Suprapubic skin (tissue), 4 donors: Measurements from ENCODE around the gene CRPPA. TPM values are rescaled to one million over a fixed set of nuclear protein-coding genes. Genes with fewer than 3 reads are reported as not detected.

Experiments
- DNase-seq, 2 donors: peaks; one replicate each; pipeline ENCODE4 v3.0.0-alpha.2; 2019; ENCODE audit warnings: low spot score in 2 of 2
- H3K27ac ChIP-seq: fragments of 200-600 bp; sonication (generic); one replicate; pipeline ENCODE4 v1.5.1; 2019
- H3K27me3 ChIP-seq: fragments of 200-600 bp; sonication (generic); one replicate; pipeline ENCODE4 v1.5.1; 2019
- H3K36me3 ChIP-seq: fragments of 200-600 bp; sonication (generic); one replicate; pipeline ENCODE4 v1.5.1; 2019
- H3K4me1 ChIP-seq: fragments of 200-600 bp; sonication (generic); one replicate; pipeline ENCODE4 v1.5.1; 2019
- H3K4me3 ChIP-seq: fragments of 200-600 bp; sonication (generic); one replicate; pipeline ENCODE4 v1.5.1; 2019; ENCODE audit warnings: mild to moderate bottlenecking
- H3K9me3 ChIP-seq: fragments of 200-600 bp; sonication (generic); one replicate; pipeline ENCODE4 v1.5.1; 2019
- EP300 ChIP-seq: sonication (generic); formaldehyde crosslinking; IDR thresholded peaks from one replicate; pipeline ENCODE4 v1.6.1; 2017; ENCODE audit warnings: antibody characterized with exemption
- POLR2A ChIP-seq, 2 donors: fragments of 450-650 bp; IDR thresholded peaks; one replicate each; pipeline ENCODE4 v1.6.1; 2017; ENCODE audit warnings: antibody characterized with exemption in 2 of 2, mild to moderate bottlenecking in 2 of 2, moderate library complexity in 2 of 2
- POLR2AphosphoS5 ChIP-seq, 3 donors: sonication (generic); formaldehyde crosslinking; IDR thresholded peaks; one replicate each; pipeline ENCODE4 v1.6.1; 2017; ENCODE audit warnings: antibody characterized with exemption in 3 of 3
- WGBS: methylation state at CpG from one replicate; pipeline ENCODE4 v1.1.5; 2018; 5-methylcytosine and 5-hydroxymethylcytosine counted together
- total RNA-seq, 4 donors: library from RNA; depleted of rRNA; stranded (reverse); fragments of >200 nt; gene quantifications; one replicate each; pipeline ENCODE4 v1.1.0, GENCODE V29; 2016
- TF ChIP-seq, protein P1 (sequence below), 2 donors: fragments of 200-600 bp in 1 of 2; fragments of 450-650 bp in 1 of 2; sonication (generic) in 1 of 2; IDR thresholded peaks; one replicate each; pipeline ENCODE4 v1.5.1; 2016 to 2019; ENCODE audit warnings: antibody characterized with exemption in 2 of 2, mild to moderate bottlenecking in 1 of 2, moderate library complexity in 1 of 2

The CRPPA gene
- total RNA-seq, 4 donors from 2014 or later, result 0.95 to 2.0 (median 1.6) TPM

DNA sequence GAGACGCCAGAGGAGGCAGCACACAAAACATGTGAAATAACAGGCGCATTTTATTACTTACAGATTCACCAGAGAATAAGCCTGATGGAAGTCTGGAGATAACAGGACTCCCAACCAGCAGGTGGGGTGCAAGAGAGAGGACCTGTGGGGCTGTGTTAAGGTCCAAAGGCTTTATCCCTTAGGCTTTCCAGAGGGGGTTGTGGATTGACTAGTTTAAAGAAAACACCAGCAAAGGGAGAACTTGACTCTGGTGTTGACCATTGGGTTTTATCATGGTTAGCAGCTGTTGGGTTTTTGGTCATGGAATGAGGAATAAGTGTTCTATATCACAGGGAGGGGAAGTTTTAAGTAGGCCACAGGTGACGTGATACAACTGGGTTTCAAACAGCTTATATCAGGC is 1.6 kb upstream of the CRPPA start:
- Histone ChIP-seq H3K4me3 (no peak overlapping the region), H3K9me3 (no peaks in the 10 kb centered on the region), H3K4me1 (peaks cover 23% of the 10 kb centered on the region), H3K27ac (no peak overlapping the region), H3K27me3 (no peaks in the 10 kb centered on the region), H3K36me3 (no peaks in the 10 kb centered on the region)
- no peak for DNase-seq
- TF ChIP-seq POLR2A (IDR thresholded peaks at IDR 0.05), result no peak
- no peak for TF ChIP-seq POLR2AphosphoS5 (IDR thresholded peaks at IDR 0.05)
- TF ChIP-seq EP300, result no peak
- TF ChIP-seq, protein P1, sequence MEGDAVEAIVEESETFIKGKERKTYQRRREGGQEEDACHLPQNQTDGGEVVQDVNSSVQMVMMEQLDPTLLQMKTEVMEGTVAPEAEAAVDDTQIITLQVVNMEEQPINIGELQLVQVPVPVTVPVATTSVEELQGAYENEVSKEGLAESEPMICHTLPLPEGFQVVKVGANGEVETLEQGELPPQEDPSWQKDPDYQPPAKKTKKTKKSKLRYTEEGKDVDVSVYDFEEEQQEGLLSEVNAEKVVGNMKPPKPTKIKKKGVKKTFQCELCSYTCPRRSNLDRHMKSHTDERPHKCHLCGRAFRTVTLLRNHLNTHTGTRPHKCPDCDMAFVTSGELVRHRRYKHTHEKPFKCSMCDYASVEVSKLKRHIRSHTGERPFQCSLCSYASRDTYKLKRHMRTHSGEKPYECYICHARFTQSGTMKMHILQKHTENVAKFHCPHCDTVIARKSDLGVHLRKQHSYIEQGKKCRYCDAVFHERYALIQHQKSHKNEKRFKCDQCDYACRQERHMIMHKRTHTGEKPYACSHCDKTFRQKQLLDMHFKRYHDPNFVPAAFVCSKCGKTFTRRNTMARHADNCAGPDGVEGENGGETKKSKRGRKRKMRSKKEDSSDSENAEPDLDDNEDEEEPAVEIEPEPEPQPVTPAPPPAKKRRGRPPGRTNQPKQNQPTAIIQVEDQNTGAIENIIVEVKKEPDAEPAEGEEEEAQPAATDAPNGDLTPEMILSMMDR (IDR thresholded peaks at IDR 0.05), result no peak
- WGBS, result 92% methylated on average over 3 of the region's 3 CpGs

DNA sequence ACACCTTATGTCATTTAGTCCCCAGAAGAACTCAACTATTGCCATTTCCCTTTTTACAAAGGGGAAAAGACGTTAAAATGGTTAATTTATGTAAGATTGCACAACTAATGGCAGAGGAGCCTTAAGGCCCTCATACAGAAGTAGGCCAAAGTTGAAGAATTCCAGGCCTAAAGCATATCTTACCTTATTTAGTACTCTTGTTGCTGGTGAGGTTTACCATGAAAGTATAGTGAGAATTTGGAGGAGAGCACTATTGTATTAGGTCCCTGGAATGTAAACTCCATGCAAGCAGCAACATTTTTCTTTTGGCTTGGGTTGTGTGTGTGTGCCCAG is 731 bp upstream of the CRPPA start:
- H3K9me3 ChIP-seq, result no peaks in the 10 kb centered on the region
- TF ChIP-seq EP300, result no peak
- TF ChIP-seq, protein P1 (IDR thresholded peaks at IDR 0.05), result no peak
- TF ChIP-seq POLR2A (IDR thresholded peaks at IDR 0.05), result no peak
- no peak for TF ChIP-seq POLR2AphosphoS5 (IDR thresholded peaks at IDR 0.05)
- DNase-seq, result no peak
- H3K27ac ChIP-seq, result peak overlapping the region; percentile 98
- WGBS, result 41% methylated on average over 1 of the region's 1 CpG
- peak overlapping the region; percentile 63 for H3K4me3 ChIP-seq
- no peaks in the 10 kb centered on the region for H3K27me3 ChIP-seq
- no peaks in the 10 kb centered on the region for H3K36me3 ChIP-seq
- H3K4me1 ChIP-seq, result peaks cover 23% of the 10 kb centered on the region

DNA sequence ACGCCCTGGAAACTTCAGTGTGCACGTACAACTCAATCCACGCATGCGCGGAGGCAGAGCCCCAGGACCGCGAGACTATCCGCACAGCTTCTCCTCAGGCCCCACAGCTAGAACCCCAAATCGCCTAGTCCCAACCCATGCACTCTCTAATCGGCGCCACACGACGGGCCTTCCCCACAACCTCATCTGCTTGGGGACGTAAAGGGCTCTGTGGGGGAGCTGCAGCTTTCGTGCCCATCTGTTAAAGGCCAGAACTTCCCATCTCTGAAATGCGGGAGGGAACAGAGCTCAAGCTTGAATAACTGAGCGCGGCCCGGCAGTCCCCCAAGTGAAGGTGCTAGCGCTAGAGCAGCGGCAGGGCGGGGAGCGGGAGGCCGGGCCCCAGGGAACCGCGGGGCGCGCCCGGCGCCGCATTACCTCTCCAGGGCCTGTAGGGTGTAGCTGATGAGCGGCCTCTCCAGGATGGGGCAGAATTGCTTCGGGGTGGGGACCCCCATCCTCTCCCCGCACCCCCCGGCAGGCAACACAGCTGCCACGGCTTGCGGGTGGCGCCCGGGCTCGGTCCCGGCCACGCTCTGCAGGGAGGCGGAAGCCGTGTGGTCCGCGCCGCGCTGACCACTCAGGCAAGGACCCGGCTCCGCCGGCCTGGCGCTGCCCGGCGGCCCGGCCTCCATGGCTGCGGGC is 547 bp downstream of the CRPPA start:
- TF ChIP-seq POLR2A (IDR thresholded peaks at IDR 0.05) (peak in 1 of 2 donors; percentile 72), EP300 (no peak), POLR2AphosphoS5 (IDR thresholded peaks at IDR 0.05) (peak in 2 of 3 donors; percentile 8 to 51)
- TF ChIP-seq, protein P1 (IDR thresholded peaks at IDR 0.05), result peak; percentile 16 to 35
- DNase-seq, result peak; percentile 89
- peak overlapping the region; percentile 63 for H3K4me3 ChIP-seq
- H3K4me1 ChIP-seq, result peaks cover 23% of the 10 kb centered on the region
- H3K36me3 ChIP-seq, result no peaks in the 10 kb centered on the region
- no peaks in the 10 kb centered on the region for H3K9me3 ChIP-seq
- H3K27me3 ChIP-seq, result no peaks in the 10 kb centered on the region
- H3K27ac ChIP-seq, result peak overlapping the region; percentile 98
- WGBS, result under 1% methylated on average over 23 of the region's 56 CpGs

DNA sequence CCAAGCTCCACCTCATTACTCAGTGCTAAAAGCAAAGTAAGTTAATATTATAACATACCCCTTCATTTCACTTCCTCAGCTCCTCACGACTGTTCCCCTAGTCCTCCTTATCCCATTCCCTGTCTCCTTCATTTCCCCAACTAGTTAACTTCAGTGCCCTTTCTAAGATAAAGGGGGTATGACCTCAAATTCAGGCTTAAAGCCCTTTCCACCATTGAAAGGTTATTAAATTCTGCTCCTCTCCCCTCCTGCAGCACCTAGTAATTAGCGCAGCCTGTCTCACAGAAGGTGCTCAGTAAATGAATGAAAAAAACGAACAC is 1.0 kb downstream of the CRPPA start:
- no peak for TF ChIP-seq EP300
- TF ChIP-seq, protein P1 (IDR thresholded peaks at IDR 0.05), result no peak
- TF ChIP-seq POLR2AphosphoS5 (IDR thresholded peaks at IDR 0.05), result no peak
- no peak for TF ChIP-seq POLR2A (IDR thresholded peaks at IDR 0.05)
- no peak for DNase-seq
- WGBS, result under 1% methylated on average over 3 of the region's 3 CpGs
- H3K4me3 ChIP-seq, result peak overlapping the region; percentile 63
- H3K27ac ChIP-seq, result peak overlapping the region; percentile 98
- no peaks in the 10 kb centered on the region for H3K36me3 ChIP-seq
- H3K27me3 ChIP-seq, result no peaks in the 10 kb centered on the region
- peaks cover 23% of the 10 kb centered on the region for H3K4me1 ChIP-seq
- no peaks in the 10 kb centered on the region for H3K9me3 ChIP-seq

DNA sequence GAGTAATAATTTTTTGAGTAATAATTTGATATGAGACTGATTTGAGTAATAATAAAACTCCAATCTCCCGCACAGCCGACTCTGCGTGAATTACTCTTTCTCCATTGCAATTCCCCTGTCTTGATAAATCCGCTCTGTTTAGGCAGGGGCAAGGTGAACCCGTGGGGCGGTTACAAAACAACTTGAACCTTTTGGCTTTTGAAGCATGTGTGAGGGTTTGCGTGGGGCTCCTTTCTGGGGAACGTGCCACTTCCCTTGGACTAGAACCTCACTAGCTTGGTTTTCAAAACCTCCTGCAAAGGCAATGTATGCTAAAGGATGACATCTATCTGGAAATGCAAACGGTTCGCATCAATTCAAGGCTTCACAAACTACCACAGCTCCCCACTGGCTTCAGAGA is 1.5 kb downstream of the CRPPA start:
- peak overlapping the region; percentile 63 for H3K4me3 ChIP-seq
- H3K27ac ChIP-seq, result peak overlapping the region; percentile 98
- 66% methylated on average over 10 of the region's 10 CpGs for WGBS
- TF ChIP-seq, protein P1 (IDR thresholded peaks at IDR 0.05), result no peak
- TF ChIP-seq POLR2A (IDR thresholded peaks at IDR 0.05), result no peak
- TF ChIP-seq EP300, result no peak
- no peak for TF ChIP-seq POLR2AphosphoS5 (IDR thresholded peaks at IDR 0.05)
- DNase-seq, result no peak
- H3K36me3 ChIP-seq, result no peaks in the 10 kb centered on the region
- H3K9me3 ChIP-seq, result no peaks in the 10 kb centered on the region
- H3K27me3 ChIP-seq, result no peaks in the 10 kb centered on the region
- H3K4me1 ChIP-seq, result peaks cover 23% of the 10 kb centered on the region
